ENCODE measurements around the gene USP36. TPM values are rescaled to one million over a fixed set of nuclear protein-coding genes. Genes with fewer than 3 reads are reported as not detected.

Gene USP36
- total RNA-seq, 4 donors from 2014 or later, result 38.3 to 60.7 (median 51.1) TPM

- no peak for TF ChIP-seq CTCF (IDR thresholded peaks at IDR 0.05; ENCODE audit: low read depth)
Measured at GRCh38 chr17:78766743-78767294, 73.8 kb downstream of the USP36 start.

GRCh38 chr17:78766225-78766624, 74.4 kb downstream of the USP36 start:
- TF ChIP-seq CTCF (IDR thresholded peaks at IDR 0.05; ENCODE audit: low read depth), result no peak

GRCh38 chr17:78765821-78766220, 74.8 kb downstream of the USP36 start:
- TF ChIP-seq CTCF (IDR thresholded peaks at IDR 0.05; ENCODE audit: low read depth), result no peak

GRCh38 chr17:78764871-78765270, 75.7 kb downstream of the USP36 start:
- TF ChIP-seq CTCF (IDR thresholded peaks at IDR 0.05; ENCODE audit: low read depth), result no peak

- no peak for TF ChIP-seq CTCF (IDR thresholded peaks at IDR 0.05; ENCODE audit: low read depth)
Measured at GRCh38 chr17:78763561-78763960, 77.1 kb downstream of the USP36 start.

GRCh38 chr17:78761789-78762406, 78.7 kb downstream of the USP36 start:
- no peak for TF ChIP-seq CTCF (IDR thresholded peaks at IDR 0.05; ENCODE audit: low read depth)

- no peak for TF ChIP-seq CTCF (IDR thresholded peaks at IDR 0.05; ENCODE audit: low read depth)
Measured at GRCh38 chr17:78759969-78760352, 80.7 kb downstream of the USP36 start.

All from subcutaneous adipose tissue (tissue), 4 donors.